WI38 (cell line): ENCODE measurements around the gene UBE2H.

Experiments
- H3K4me3 ChIP-seq: 2 replicates; pipeline ENCODE4 v1.5.1; 2011; ENCODE audit warnings: low read depth, mild to moderate bottlenecking, control low read depth, low read length
- CTCF ChIP-seq: IDR thresholded peaks from 2 replicates; pipeline ENCODE4 v1.5.1; 2012; ENCODE audit warnings: low read depth, mild to moderate bottlenecking, control low read depth, low read length

Gene UBE2H

GRCh38 chr7:129952653-129953560, at the start of gene UBE2H:
Gene UBE2H (minus strand): TSS chr7:129952960. CDS start chr7:129952555, 405 bp downstream.
- H3K4me3 ChIP-seq: peak within 1 kb of the TSS; percentile 97
- TF ChIP-seq CTCF: no peak

- H3K4me3 ChIP-seq: no peak overlapping the region
- no peak for TF ChIP-seq CTCF
These were observed 45.7 kb upstream of the UBE2H start for GRCh38 chr7:129998446-129998845.

GRCh38 chr7:129997285-129997684, 44.5 kb upstream of the UBE2H start:
- TF ChIP-seq CTCF: no peak
- no peak overlapping the region for H3K4me3 ChIP-seq

GRCh38 chr7:129993275-129993674, 40.5 kb upstream of the UBE2H start:
- H3K4me3 ChIP-seq: no peak overlapping the region
- no peak for TF ChIP-seq CTCF

- TF ChIP-seq CTCF: no peak
- no peak overlapping the region for H3K4me3 ChIP-seq
These were observed 37.8 kb upstream of the UBE2H start for GRCh38 chr7:129990403-129991192.

- no peak for TF ChIP-seq CTCF
- H3K4me3 ChIP-seq: no peak overlapping the region
These were observed 36.7 kb upstream of the UBE2H start for GRCh38 chr7:129989466-129989865.

- TF ChIP-seq CTCF: no peak
- no peak overlapping the region for H3K4me3 ChIP-seq
These were observed 33.8 kb upstream of the UBE2H start for GRCh38 chr7:129986600-129986999.
